ENCODE measurements around the gene CAVIN2.

CAVIN2 gene

GRCh38 chr2:191864628-191865374 lies 17.9 kb upstream of the CAVIN2 start:
- DNase-seq: no peak

- no peak for DNase-seq
Observed at GRCh38 chr2:191863988-191864387, 17.1 kb upstream of the CAVIN2 start.

- no peak for DNase-seq
Observed at GRCh38 chr2:191862156-191862775, 15.4 kb upstream of the CAVIN2 start.

- DNase-seq: no peak
Observed at GRCh38 chr2:191860760-191861466, 14.0 kb upstream of the CAVIN2 start.

- DNase-seq: no peak
Observed at GRCh38 chr2:191859681-191860080, 12.8 kb upstream of the CAVIN2 start.

GRCh38 chr2:191857886-191858285 lies 11.0 kb upstream of the CAVIN2 start:
- DNase-seq: no peak

- no peak for DNase-seq
Observed at GRCh38 chr2:191857259-191857805, 10.4 kb upstream of the CAVIN2 start.

- DNase-seq: no peak
Observed at GRCh38 chr2:191856111-191856876, 9.4 kb upstream of the CAVIN2 start.

- no peak for DNase-seq
Observed at GRCh38 chr2:191855382-191855781, 8.5 kb upstream of the CAVIN2 start.

GRCh38 chr2:191854382-191855372 lies 7.8 kb upstream of the CAVIN2 start:
- no peak for DNase-seq

- DNase-seq: no peak
Observed at GRCh38 chr2:191853843-191854242, 7.0 kb upstream of the CAVIN2 start.

GRCh38 chr2:191851158-191851557 lies 4.3 kb upstream of the CAVIN2 start:
- no peak for DNase-seq

GRCh38 chr2:191848771-191849767 lies 2.2 kb upstream of the CAVIN2 start:
- DNase-seq: no peak

- no peak for DNase-seq
Observed at GRCh38 chr2:191847764-191848163, 876 bp upstream of the CAVIN2 start.

- DNase-seq: no peak
Observed at GRCh38 chr2:191845876-191846514, 893 bp downstream of the CAVIN2 start.

GRCh38 chr2:191845248-191845715 lies 1.6 kb downstream of the CAVIN2 start:
- DNase-seq: no peak

GRCh38 chr2:191844706-191845105 lies 2.2 kb downstream of the CAVIN2 start:
- DNase-seq: no peak

- DNase-seq: no peak
Observed at GRCh38 chr2:191840921-191841320, 6.0 kb downstream of the CAVIN2 start.

GRCh38 chr2:191839918-191840804 lies 6.7 kb downstream of the CAVIN2 start:
- DNase-seq: no peak

Measured in activated effector memory CD4-positive, alpha-beta T cell treated with anti-CD3 and anti-CD28 coated beads, Interleukin-2, amount 50 U/mL, for 16 hours (primary cell).